ENCODE measurements around the gene RPN1. TPM values are rescaled to one million over a fixed set of nuclear protein-coding genes. Genes with fewer than 3 reads are reported as not detected.

RPN1 gene
- total RNA-seq, 4 donors from 2014 or later, result 179 to 268 (median 193) TPM

DNA sequence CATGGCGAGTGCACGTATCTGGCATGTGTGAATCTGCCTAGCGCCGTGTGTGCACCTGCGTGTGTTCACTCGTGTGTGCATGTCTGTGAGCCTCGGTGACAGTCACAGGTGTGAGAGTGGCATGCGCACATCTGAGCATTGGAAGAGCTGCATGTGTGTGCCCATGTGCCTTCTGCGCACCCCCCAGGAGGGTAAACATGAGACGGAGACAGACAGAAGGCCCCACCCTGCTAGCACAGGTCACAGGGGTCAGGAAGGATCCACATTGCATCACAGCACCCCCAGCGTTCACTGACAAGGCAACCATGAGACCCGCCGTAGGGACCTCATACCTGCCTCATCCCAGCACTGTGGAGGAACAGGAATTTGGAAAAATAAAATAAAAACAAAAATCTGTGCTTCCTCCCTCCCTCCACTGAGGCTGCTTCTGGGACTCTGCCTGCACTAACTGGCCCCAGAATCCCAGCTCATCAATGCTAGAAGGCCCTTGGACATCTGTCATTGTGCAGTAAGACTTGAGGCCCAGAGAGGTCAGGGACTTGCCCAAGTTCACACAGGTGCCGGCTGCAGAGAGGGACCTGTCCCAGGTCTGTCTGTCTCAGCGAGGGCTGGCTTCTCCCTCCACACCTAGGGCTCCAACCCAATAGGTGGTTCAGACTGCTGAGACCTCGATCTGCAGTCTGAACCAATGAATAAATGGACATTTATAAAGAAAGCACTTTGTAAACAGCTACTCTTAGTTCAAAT, 37.4 kb downstream of the RPN1 start:
- TF ChIP-seq, protein P1, sequence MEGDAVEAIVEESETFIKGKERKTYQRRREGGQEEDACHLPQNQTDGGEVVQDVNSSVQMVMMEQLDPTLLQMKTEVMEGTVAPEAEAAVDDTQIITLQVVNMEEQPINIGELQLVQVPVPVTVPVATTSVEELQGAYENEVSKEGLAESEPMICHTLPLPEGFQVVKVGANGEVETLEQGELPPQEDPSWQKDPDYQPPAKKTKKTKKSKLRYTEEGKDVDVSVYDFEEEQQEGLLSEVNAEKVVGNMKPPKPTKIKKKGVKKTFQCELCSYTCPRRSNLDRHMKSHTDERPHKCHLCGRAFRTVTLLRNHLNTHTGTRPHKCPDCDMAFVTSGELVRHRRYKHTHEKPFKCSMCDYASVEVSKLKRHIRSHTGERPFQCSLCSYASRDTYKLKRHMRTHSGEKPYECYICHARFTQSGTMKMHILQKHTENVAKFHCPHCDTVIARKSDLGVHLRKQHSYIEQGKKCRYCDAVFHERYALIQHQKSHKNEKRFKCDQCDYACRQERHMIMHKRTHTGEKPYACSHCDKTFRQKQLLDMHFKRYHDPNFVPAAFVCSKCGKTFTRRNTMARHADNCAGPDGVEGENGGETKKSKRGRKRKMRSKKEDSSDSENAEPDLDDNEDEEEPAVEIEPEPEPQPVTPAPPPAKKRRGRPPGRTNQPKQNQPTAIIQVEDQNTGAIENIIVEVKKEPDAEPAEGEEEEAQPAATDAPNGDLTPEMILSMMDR (IDR thresholded peaks at IDR 0.05; ENCODE audit: low read depth), result no peak

DNA sequence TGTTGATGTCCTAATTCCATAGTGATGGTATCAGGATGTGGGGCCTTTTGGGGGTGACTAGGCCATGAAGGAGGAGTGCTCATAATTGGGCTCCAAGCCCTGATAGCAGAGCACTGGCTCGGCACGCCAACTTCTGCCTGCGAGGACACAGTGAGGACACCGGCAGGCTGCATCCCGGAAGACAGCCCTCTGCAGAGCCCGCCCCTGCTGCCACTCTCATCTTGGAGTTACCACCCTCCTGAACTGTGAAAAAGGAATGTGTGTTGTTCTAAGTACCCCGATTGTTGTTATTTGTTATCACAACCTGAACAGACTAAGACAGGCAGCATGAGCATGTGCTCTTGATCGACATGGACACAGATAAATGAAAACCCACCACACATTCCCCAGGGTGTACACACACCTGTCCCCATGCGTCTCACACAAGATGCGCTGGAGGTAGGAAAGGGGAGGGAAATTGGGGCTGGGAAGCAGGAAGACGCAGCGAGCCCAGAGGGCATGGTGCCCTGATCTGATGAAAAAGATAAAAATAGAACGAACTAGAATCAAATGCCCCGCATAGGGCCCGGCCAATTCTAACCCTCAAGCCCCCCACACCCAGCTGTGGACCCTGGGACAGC, 40.1 kb downstream of the RPN1 start:
- TF ChIP-seq, protein P1 (IDR thresholded peaks at IDR 0.05; ENCODE audit: low read depth), result no peak

DNA sequence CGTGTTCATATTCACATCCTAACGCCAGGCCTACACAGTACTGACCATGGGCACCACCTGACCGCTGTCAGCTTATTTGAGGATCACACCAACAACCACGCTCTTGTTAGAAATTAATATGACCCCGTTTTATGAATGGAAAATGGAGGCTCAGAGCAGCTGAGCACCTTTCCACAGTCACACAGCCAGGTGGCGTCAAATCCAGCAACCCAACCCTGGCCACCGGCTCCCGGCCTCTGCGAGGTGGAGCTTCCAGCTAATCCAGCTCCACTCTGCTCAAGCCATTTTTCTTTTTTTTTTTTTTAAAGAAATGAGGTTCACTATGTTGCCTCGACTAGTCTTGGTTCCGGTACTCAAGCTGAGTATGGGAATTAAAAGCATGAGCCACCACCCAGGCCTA, 41.3 kb downstream of the RPN1 start:
- TF ChIP-seq, protein P1 (IDR thresholded peaks at IDR 0.05; ENCODE audit: low read depth), result no peak

DNA sequence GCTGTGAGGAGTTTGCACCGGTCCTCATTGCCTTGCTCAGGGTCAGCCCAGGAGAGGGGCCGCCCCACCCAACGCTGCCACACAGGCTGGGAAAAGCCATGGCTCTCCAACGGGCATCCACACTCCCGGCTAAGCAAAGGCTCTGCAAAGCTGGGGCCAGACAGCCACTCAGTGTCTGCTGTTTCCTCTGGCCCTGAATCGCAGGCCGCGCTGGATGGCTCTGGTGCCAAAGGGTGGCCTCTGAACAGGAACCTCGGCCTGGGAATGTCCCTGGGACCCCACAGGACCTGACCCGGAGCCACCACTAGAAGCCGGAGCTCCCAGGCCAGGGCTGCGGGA, 42.9 kb downstream of the RPN1 start:
- TF ChIP-seq, protein P1 (IDR thresholded peaks at IDR 0.05; ENCODE audit: low read depth), result no peak

DNA sequence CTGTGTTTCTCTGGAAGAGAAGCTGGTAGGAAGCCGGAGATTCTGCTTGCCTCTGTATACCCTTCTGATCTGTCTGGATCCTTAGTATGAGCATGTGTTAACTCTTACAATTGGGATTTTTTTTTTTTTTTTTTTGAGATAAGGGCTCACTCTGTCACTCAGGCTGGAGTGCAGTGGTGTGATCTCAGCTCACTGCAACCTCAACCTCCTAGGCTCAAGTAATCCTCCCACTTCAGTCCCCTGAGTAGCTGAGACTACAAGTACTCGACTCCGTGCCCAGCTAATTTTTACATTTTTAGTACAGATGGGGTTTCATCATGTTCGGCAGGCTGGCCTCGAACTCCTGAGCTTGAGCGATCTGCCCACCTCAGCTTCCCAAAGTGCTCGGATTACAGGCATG, 44.5 kb downstream of the RPN1 start:
- TF ChIP-seq, protein P1 (IDR thresholded peaks at IDR 0.05; ENCODE audit: low read depth), result no peak

DNA sequence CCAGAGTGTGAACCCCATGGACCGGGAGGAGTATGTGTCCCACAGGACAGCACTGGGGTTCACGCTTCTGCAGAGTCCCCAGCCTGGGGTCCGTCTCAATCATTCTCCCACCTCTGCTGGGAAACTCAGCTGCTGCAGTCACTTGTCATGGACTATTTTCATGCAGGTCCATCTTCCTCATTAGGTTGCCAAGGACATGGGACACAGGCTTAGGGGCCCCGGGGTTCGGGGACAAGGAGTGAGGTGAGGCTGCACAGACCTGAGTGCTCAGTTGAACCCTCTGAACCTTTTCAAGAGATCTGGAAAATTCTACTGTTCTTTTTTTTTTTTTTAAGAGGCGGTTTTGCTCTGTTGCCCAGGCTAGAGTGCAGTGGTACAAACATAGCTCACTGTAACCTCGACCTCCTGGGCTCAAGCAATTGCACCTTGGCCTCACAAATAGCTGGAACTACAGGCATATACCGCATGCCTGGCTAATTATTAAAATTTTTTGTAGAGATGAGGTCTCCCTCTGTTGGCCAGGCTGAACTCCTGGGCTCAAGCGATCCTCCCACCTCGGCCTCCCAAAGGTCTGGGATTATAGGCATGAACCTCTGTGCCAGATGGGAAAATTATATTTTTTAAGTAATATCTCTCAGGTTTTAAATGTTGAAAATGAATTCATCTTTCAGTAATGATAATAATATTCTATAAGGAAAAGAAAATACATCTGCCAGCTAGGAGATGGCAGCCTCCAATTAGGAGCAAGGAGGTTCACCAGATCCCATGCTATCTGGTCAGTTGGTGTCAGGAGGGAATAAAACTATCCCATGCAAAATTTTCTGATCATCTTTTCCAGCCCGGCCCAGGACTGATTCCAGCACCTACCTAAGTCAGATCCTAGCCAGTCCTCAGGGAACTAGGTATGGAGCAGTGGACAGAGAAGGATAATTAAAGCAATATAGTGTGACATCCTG, 45.2 kb downstream of the RPN1 start:
- TF ChIP-seq, protein P1 (IDR thresholded peaks at IDR 0.05; ENCODE audit: low read depth), result no peak

Data from subcutaneous adipose tissue (tissue), 4 donors.